Esophagus muscularis mucosa (tissue), 3 donors: ENCODE data around the gene CALCB.

Experiments used
- POLR2A ChIP-seq: fragments of 450-650 bp; IDR thresholded peaks from one replicate; pipeline ENCODE4 v1.6.1; 2017; ENCODE audit warnings: antibody characterized with exemption, moderate library complexity, mild to moderate bottlenecking, low read depth
- POLR2AphosphoS5 ChIP-seq, 2 donors: sonication (generic); formaldehyde crosslinking; IDR thresholded peaks; one replicate each; pipeline ENCODE4 v1.6.1; 2017; ENCODE audit warnings: antibody characterized with exemption in 2 of 2
- TF ChIP-seq, protein P1 (sequence below), 3 experiments: fragments of 200-600 bp in 2 of 3; fragments of 450-650 bp in 1 of 3; sonication (generic) in 2 of 3; IDR thresholded peaks; one replicate each; pipeline ENCODE4 v1.5.1; 2017 to 2019; ENCODE audit warnings: antibody characterized with exemption in 3 of 3, mild to moderate bottlenecking in 2 of 3, moderate library complexity in 1 of 3

DNA sequence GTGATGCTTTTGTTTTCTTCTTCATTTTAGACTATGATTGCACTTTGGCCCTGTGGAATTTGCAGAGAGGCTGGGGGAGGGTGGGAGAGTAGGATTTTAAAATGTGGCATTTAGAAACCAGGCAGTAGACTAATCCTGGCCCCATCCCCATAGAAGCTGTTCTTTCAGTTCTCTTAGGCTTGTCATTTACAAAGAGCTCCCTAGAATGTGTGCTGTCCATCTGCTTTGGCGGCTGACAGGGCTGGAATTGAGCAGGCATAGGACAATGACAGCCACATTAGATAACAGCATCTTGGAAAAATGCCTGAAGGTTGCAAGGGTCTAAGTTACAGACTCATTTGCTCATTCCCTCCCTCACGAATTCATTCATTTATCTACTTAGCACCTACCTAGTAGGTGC is 51.1 kb downstream of the CALCB start:
- TF ChIP-seq POLR2AphosphoS5 (IDR thresholded peaks at IDR 0.05) (no peak), POLR2A (no peak)
- TF ChIP-seq, protein P1, sequence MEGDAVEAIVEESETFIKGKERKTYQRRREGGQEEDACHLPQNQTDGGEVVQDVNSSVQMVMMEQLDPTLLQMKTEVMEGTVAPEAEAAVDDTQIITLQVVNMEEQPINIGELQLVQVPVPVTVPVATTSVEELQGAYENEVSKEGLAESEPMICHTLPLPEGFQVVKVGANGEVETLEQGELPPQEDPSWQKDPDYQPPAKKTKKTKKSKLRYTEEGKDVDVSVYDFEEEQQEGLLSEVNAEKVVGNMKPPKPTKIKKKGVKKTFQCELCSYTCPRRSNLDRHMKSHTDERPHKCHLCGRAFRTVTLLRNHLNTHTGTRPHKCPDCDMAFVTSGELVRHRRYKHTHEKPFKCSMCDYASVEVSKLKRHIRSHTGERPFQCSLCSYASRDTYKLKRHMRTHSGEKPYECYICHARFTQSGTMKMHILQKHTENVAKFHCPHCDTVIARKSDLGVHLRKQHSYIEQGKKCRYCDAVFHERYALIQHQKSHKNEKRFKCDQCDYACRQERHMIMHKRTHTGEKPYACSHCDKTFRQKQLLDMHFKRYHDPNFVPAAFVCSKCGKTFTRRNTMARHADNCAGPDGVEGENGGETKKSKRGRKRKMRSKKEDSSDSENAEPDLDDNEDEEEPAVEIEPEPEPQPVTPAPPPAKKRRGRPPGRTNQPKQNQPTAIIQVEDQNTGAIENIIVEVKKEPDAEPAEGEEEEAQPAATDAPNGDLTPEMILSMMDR (IDR thresholded peaks at IDR 0.05), result no peak
